HG02623 (cell line): ENCODE measurements around the gene ANKRD39.

Source experiments
- ATAC-seq: cut with Tn5 transposase; IDR thresholded peaks from one replicate; pipeline ENCODE4 v1.9.1; 2021; ENCODE audit warnings: moderate library complexity; ENCODE audit not compliant: unreplicated experiment

The ANKRD39 gene

GRCh38 chr2:96831679-96832078 lies 26.1 kb downstream of the ANKRD39 start:
- no peak for ATAC-seq

GRCh38 chr2:96830044-96830562 lies 27.7 kb downstream of the ANKRD39 start:
- no peak for ATAC-seq

GRCh38 chr2:96828874-96829273 lies 28.9 kb downstream of the ANKRD39 start:
- no peak for ATAC-seq

- no peak for ATAC-seq
Observed at GRCh38 chr2:96828436-96828835, 29.4 kb downstream of the ANKRD39 start.

GRCh38 chr2:96826546-96827278 lies 31.1 kb downstream of the ANKRD39 start:
- no peak for ATAC-seq

- ATAC-seq: no peak
Observed at GRCh38 chr2:96825057-96825456, 32.8 kb downstream of the ANKRD39 start.

- no peak for ATAC-seq
Observed at GRCh38 chr2:96824079-96824870, 33.5 kb downstream of the ANKRD39 start.

- no peak for ATAC-seq
Observed at GRCh38 chr2:96823198-96823597, 34.6 kb downstream of the ANKRD39 start.

- no peak for ATAC-seq
Observed at GRCh38 chr2:96822786-96823185, 35.0 kb downstream of the ANKRD39 start.

GRCh38 chr2:96821113-96821675 lies 36.6 kb downstream of the ANKRD39 start:
- no peak for ATAC-seq

GRCh38 chr2:96819876-96820511 lies 37.8 kb downstream of the ANKRD39 start:
- ATAC-seq: no peak

GRCh38 chr2:96819128-96819875 lies 38.5 kb downstream of the ANKRD39 start:
- ATAC-seq: no peak

- no peak for ATAC-seq
Observed at GRCh38 chr2:96817882-96818281, 39.9 kb downstream of the ANKRD39 start.

- ATAC-seq: no peak
Observed at GRCh38 chr2:96816836-96817702, 40.7 kb downstream of the ANKRD39 start.

- ATAC-seq: peak; percentile 81
Observed at GRCh38 chr2:96816127-96816835, 41.5 kb downstream of the ANKRD39 start, which contains the start of gene CNNM3. TSS of gene CNNM3 (plus strand) at chr2:96816268. CDS start at chr2:96816278, 10 bp downstream.

- ATAC-seq: no peak
Observed at GRCh38 chr2:96815326-96816126, 42.3 kb downstream of the ANKRD39 start.

GRCh38 chr2:96813656-96814055 lies 44.2 kb downstream of the ANKRD39 start:
- ATAC-seq: no peak

- ATAC-seq: no peak
Observed at GRCh38 chr2:96811917-96812316, 45.9 kb downstream of the ANKRD39 start.
